ENCODE measurements around the gene FBN1.

DNA sequence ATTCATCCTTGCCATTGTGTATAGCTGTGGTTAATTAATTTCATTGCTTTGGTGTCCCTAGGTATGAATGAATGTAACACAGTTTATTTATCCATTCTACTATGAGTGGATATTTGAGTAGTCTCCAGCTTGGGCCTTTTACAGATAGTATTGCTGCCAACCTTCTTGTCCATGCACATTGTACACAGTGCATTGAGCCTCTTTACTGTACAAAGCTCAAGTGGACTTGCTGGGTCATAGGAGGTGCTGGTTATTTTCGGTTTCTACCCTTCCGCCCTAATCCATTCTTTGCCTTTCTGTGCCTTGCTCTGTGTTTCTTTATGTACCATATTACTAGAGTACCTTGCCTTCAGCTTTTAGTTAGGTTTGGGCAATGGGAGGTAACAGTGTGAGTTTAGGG, 253.6 kb downstream of the FBN1 start:
- no peak for TF ChIP-seq POLR2A (IDR thresholded peaks at IDR 0.05)
- TF ChIP-seq, protein P1, sequence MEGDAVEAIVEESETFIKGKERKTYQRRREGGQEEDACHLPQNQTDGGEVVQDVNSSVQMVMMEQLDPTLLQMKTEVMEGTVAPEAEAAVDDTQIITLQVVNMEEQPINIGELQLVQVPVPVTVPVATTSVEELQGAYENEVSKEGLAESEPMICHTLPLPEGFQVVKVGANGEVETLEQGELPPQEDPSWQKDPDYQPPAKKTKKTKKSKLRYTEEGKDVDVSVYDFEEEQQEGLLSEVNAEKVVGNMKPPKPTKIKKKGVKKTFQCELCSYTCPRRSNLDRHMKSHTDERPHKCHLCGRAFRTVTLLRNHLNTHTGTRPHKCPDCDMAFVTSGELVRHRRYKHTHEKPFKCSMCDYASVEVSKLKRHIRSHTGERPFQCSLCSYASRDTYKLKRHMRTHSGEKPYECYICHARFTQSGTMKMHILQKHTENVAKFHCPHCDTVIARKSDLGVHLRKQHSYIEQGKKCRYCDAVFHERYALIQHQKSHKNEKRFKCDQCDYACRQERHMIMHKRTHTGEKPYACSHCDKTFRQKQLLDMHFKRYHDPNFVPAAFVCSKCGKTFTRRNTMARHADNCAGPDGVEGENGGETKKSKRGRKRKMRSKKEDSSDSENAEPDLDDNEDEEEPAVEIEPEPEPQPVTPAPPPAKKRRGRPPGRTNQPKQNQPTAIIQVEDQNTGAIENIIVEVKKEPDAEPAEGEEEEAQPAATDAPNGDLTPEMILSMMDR (IDR thresholded peaks at IDR 0.05), result no peak
